HepG2 (cell line): Measurements from ENCODE around the gene NOL11. TPM values are rescaled to one million over a fixed set of nuclear protein-coding genes. Genes with fewer than 3 reads are reported as not detected.

ENCODE experiments used
- ATAC-seq: fragments of 200-7000 bp; cut with Tn5 transposase; 3 replicates; pipeline ENCODE4 v1.9.1; 2020; ENCODE audit warnings: mild to moderate bottlenecking, moderate library complexity
- BruUV-seq: library from RNA; stranded (reverse); fragments of 400-500 nt; replicated peaks from 2 replicates; lab custom pipeline; 2021; lab: Mats Ljungman, UMichigan
- CTCF ChIA-PET: fragments of 300-600 bp; formaldehyde crosslinking; extraction: SDS; loops from one replicate; lab custom pipeline; 2021; ENCODE audit warnings: low total read pairs, inconsistent platforms, low intra/inter-chr PET ratio; lab: Yijun Ruan, JAX
- POLR2A ChIA-PET: fragments of 350-600 bp; sonication (Branson Sonifier 250); formaldehyde crosslinking; loops from one replicate; lab custom pipeline; 2020; ENCODE audit warnings: antibody characterized with exemption, inconsistent platforms; lab: Yijun Ruan, JAX
- DNase-seq: peaks from one replicate; pipeline ENCODE4 v3.0.0-alpha.2; 2015; ENCODE audit warnings: low spot score
- FAIRE-seq: peaks from 3 replicates; lab custom pipeline; 2011; peaks lifted over from hg19 to GRCh38; lab: Jason Lieb, UNC
- H2AFZ ChIP-seq: one replicate; pipeline ENCODE4 v1.6.1; 2011; ENCODE audit warnings: low read length, inconsistent platforms
- H3K27ac ChIP-seq: fragments of 300-600 bp; 3 replicates; pipeline ENCODE4 v1.8.0; 2011; ENCODE audit warnings: mixed run types, mild to moderate bottlenecking, mixed read lengths, low read length, inconsistent platforms; ENCODE audit not compliant: insufficient read depth; ENCODE audit errors: extremely low read length
- H3K27me3 ChIP-seq, 2 experiments: fragments of 200-600 bp in 1 of 2; 2 replicates in 1 of 2; 3 replicates in 1 of 2; pipeline versions ENCODE4 v1.6.0 to v1.8.0; 2011; ENCODE audit warnings: low read length in 2 of 2, mild to moderate bottlenecking in 2 of 2, moderate library complexity in 2 of 2, inconsistent platforms in 1 of 2; ENCODE audit not compliant: insufficient read depth in 2 of 2, control insufficient read depth in 1 of 2
- H3K36me3 ChIP-seq, 2 experiments: fragments of 200-600 bp in 1 of 2; replicated peaks in 1 of 2; 2 replicates in 1 of 2; 3 replicates in 1 of 2; pipeline versions ENCODE4 v1.5.1 to v1.8.0; 2011; ENCODE audit warnings: low read length in 2 of 2, inconsistent platforms in 1 of 2; ENCODE audit not compliant: insufficient read depth in 2 of 2, control insufficient read depth in 1 of 2
- H3K4me1 ChIP-seq: 2 replicates; pipeline ENCODE4 v1.5.1; 2012; ENCODE audit warnings: low read length, inconsistent platforms; ENCODE audit not compliant: insufficient read depth
- H3K4me2 ChIP-seq: 2 replicates; pipeline ENCODE4 v1.6.0; 2011; ENCODE audit warnings: low read depth, low read length, inconsistent platforms
- H3K4me3 ChIP-seq, 3 experiments: fragments of 200-600 bp in 1 of 3; sonication (generic), shearing (Covaris generic) in 1 of 3; replicated peaks in 1 of 3; 2 replicates each; pipeline ENCODE4 v1.5.1; 2011 to 2016; ENCODE audit warnings: low read length in 3 of 3, inconsistent platforms in 2 of 3, low read depth in 2 of 3, mild to moderate bottlenecking in 2 of 3, control low read depth in 1 of 3, mixed read lengths in 1 of 3; ENCODE audit not compliant: insufficient read depth in 1 of 3
- H3K79me2 ChIP-seq: one replicate; pipeline ENCODE4 v1.6.1; 2011; ENCODE audit warnings: low read length, inconsistent platforms; ENCODE audit not compliant: insufficient read depth
- H3K9ac ChIP-seq: 2 replicates; pipeline ENCODE4 v1.6.0; 2011; ENCODE audit warnings: mild to moderate bottlenecking, low read depth, low read length, inconsistent platforms; ENCODE audit not compliant: insufficient read depth
- H3K9me3 ChIP-seq: 2 replicates; pipeline ENCODE4 v1.5.1; 2012; ENCODE audit warnings: mild to moderate bottlenecking, low read length
- H4K20me1 ChIP-seq: 2 replicates; pipeline ENCODE4 v1.6.0; 2011; ENCODE audit warnings: inconsistent platforms, mild to moderate bottlenecking, low read length, moderate library complexity; ENCODE audit not compliant: insufficient read depth
- ARHGAP35 ChIP-seq: sonication (generic); formaldehyde crosslinking; IDR thresholded peaks from 2 replicates; pipeline ENCODE4 v1.9.0; 2022; ENCODE audit warnings: mild to moderate bottlenecking, inconsistent platforms, moderate library complexity, missing genetic modification reagents, borderline replicate concordance
- NFYC ChIP-seq: IDR thresholded peaks from 2 replicates; pipeline ENCODE4 v1.6.1; 2016; ENCODE audit warnings: missing genetic modification reagents, missing compliant biosample characterization
- NR2F6 ChIP-seq, 2 experiments: IDR thresholded peaks; 2 replicates each; pipeline ENCODE4 v1.6.1; 2016; ENCODE audit warnings: antibody characterized with exemption in 1 of 2, mild to moderate bottlenecking in 1 of 2
- RAD51 ChIP-seq: fragments of 450-650 bp; IDR thresholded peaks from 2 replicates; pipeline ENCODE4 v1.6.1; 2016; ENCODE audit warnings: borderline replicate concordance
- SRSF4 ChIP-seq: fragments of 200-400 bp; formaldehyde crosslinking; IDR thresholded peaks from one replicate; pipeline ENCODE4 v1.6.1; 2018; ENCODE audit warnings: mild to moderate bottlenecking, low read depth, low read length, moderate library complexity; ENCODE audit not compliant: poor library complexity, severe bottlenecking
- USF2 ChIP-seq, 2 experiments: sonication (generic) in 1 of 2; formaldehyde crosslinking in 1 of 2; IDR thresholded peaks; 2 replicates each; pipeline versions ENCODE4 v1.5.1 to v1.6.1; 2011 to 2020; ENCODE audit warnings: borderline replicate concordance in 1 of 2, low read depth in 1 of 2, low read length in 1 of 2, mild to moderate bottlenecking in 1 of 2, missing genetic modification reagents in 1 of 2, moderate library complexity in 1 of 2
- ZNF143 ChIP-seq: sonication (generic); formaldehyde crosslinking; IDR thresholded peaks from 2 replicates; pipeline ENCODE4 v1.4.0; 2020; ENCODE audit warnings: missing genetic modification reagents
- ZNF407 ChIP-seq: sonication (generic); formaldehyde crosslinking; IDR thresholded peaks from one replicate; pipeline ENCODE4 v1.5.1; 2020; ENCODE audit warnings: mild to moderate bottlenecking, missing genetic modification reagents; ENCODE audit errors: not compliant biosample characterization
- WGBS: methylation state at CpG from one replicate; pipeline ENCODE4 v1.1.6; 2017; ENCODE audit warnings: low lambda C conversion rate; 5-methylcytosine and 5-hydroxymethylcytosine counted together
- in situ Hi-C: cut with HindIII; loops from 2 replicates; pipeline ENCODE4 v1.10.0; 2017; ENCODE audit warnings: low pct_unique_long_range_greater_than_20kb; ENCODE audit not compliant: extremely low pct_ligation_motif_present
- intact Hi-C: fragments of 100-400 bp; cut with micrococcal nuclease; formaldehyde crosslinking; loops from one replicate; pipeline ENCODE4 v1.10.0; 2022; ENCODE audit not compliant: unreplicated experiment
- polyA plus RNA-seq, 8 experiments: library from polyadenylated mRNA; depleted of rRNA in 3 of 8; stranded (reverse) in 7 of 8; unstranded in 1 of 8; fragments of >200 nt; fragmentation: Illumina TruSeq in 4 of 8; extraction: Trizol in 4 of 8; gene quantifications; 2 replicates each; pipeline versions ENCODE4 v1.2.1 to v1.2.3, GENCODE V29; 2011 to 2016; ENCODE audit warnings: low read depth in 4 of 8, missing spikeins in 1 of 8, mixed read lengths in 1 of 8; ENCODE audit not compliant: insufficient read depth in 1 of 8
- total RNA-seq, 5 experiments: library from RNA; depleted of rRNA; stranded (reverse); fragments of >200 nt; fragmentation: Illumina TruSeq; extraction: Trizol; gene quantifications; 2 replicates each; pipeline ENCODE4 v1.2.3, GENCODE V29; 2016; ENCODE audit warnings: low read depth in 1 of 5

Gene NOL11
- total and polyA plus RNA-seq, 2 of the 13 experiments (the other 11 are each of a cell fraction or from before 2014, with no cell fraction given) = 45.8 to 124 TPM

DNA sequence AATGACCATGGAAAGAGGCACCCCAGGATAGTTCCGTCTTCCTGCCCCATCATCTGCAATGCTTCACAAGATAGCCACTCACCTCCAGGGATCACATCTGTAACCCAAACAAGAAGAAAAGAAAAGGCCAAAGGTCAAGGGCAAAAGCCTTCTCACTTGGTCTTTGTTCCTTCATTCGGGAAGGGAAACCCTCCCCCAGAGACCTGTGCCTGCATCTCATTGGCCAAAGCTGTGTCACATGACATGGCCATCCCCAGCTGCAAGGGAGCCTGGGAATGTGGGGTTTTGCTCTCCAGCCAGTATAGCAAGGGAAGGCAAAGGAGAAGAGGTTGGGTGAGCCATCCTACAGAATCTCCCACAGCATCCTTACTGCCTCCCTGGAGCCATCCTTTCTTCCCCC lies 47.9 kb downstream of the NOL11 start:
- Histone ChIP-seq H3K27ac (no peak overlapping the region), H3K79me2 (no peaks in the 10 kb centered on the region), H3K9me3 (no peaks in the 10 kb centered on the region), H3K4me2 (no peak overlapping the region), H3K4me3 (no peak overlapping the region), H3K4me1 (peaks cover 7% of the 10 kb centered on the region), H2AFZ (no peak overlapping the region), H4K20me1 (no peaks in the 10 kb centered on the region), H3K27me3 (no peaks in the 10 kb centered on the region), H3K36me3 (no peaks in the 10 kb centered on the region), H3K9ac (no peak overlapping the region)
- FAIRE-seq = peak; percentile 36
- CTCF ChIA-PET = no interaction called here
- ATAC-seq = peak; percentile 23; the same call in 1 of the 3 replicates
- intact Hi-C loops = no loop called here
- in situ Hi-C loops = no loop called here
- no peak for DNase-seq
- POLR2A ChIA-PET = no interaction called here
- TF ChIP-seq SRSF4 = no peak
- TF ChIP-seq ZNF407 = no peak
- 0 out of 2 replicates have a peak, but pooled peaks have one; percentile 8 for TF ChIP-seq USF2 (IDR thresholded peaks at IDR 0.05; ENCODE audit: low read depth, low read length)
- TF ChIP-seq USF2 (CRISPR knock-in tag; IDR thresholded peaks at IDR 0.05; ENCODE audit: borderline replicate concordance) = no peak
- peak; percentile 56; the same call in 1 of the 2 replicates for TF ChIP-seq NR2F6 (IDR thresholded peaks at IDR 0.05)
- 0 out of 2 replicates have a peak, but pooled peaks have one; percentile 22 for TF ChIP-seq NR2F6 (CRISPR knock-in tag; IDR thresholded peaks at IDR 0.05)
- peak; percentile 67 for TF ChIP-seq NFYC
- TF ChIP-seq ZNF143 (CRISPR knock-in tag) = peak; percentile 53; the same call in 1 of the 2 replicates
- peak; percentile 11; the same call in 1 of the 2 replicates for TF ChIP-seq RAD51
- no peak for TF ChIP-seq ARHGAP35 (CRISPR knock-in tag)
- WGBS = 57% methylated on average over 2 of the region's 2 CpGs
- no TSS peak for BruUV-seq
